ENCODE results near the gene RFPL1. TPM values are rescaled to one million over a fixed set of nuclear protein-coding genes. Genes with fewer than 3 reads are reported as not detected.

Gene RFPL1
- total RNA-seq, 1 experiment from 2014 or later = not detected

DNA sequence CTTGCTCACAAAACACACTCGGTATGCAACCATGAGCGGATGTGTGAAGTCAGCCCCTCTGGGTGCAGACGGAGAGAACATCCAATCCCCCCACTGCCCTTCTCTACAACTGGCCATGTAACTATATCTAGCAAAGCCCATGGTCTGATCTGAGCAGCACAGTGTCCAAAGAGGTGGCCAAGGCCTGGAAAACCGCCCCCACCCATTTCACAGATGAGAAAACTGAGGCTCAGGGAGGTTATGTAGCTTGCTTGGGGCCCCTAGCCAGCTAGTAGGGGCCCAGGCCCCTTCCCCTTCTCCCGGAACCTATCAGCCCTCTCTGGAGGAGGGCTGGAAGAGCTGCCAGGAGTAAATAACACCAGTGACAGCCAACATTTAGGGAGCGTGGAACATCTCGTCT is 26.2 kb downstream of the RFPL1 start:
- DNase-seq = no peak
- no TSS peak for BruUV-seq (replicated peaks)
- H3K4me1 Mint-ChIP-seq (ENCODE audit: low read depth, unreplicated experiment) = no peaks in the 10 kb centered on the region
- CTCF ChIA-PET = no interaction called here
- TF ChIP-seq, protein P1, sequence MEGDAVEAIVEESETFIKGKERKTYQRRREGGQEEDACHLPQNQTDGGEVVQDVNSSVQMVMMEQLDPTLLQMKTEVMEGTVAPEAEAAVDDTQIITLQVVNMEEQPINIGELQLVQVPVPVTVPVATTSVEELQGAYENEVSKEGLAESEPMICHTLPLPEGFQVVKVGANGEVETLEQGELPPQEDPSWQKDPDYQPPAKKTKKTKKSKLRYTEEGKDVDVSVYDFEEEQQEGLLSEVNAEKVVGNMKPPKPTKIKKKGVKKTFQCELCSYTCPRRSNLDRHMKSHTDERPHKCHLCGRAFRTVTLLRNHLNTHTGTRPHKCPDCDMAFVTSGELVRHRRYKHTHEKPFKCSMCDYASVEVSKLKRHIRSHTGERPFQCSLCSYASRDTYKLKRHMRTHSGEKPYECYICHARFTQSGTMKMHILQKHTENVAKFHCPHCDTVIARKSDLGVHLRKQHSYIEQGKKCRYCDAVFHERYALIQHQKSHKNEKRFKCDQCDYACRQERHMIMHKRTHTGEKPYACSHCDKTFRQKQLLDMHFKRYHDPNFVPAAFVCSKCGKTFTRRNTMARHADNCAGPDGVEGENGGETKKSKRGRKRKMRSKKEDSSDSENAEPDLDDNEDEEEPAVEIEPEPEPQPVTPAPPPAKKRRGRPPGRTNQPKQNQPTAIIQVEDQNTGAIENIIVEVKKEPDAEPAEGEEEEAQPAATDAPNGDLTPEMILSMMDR (IDR thresholded peaks at IDR 0.05; ENCODE audit: unreplicated experiment) = no peak
- H3K36me3 Mint-ChIP-seq (ENCODE audit: insufficient read depth, unreplicated experiment) = no peaks in the 10 kb centered on the region
- peaks cover 45% of the 10 kb centered on the region for H3K27me3 Mint-ChIP-seq (ENCODE audit: unreplicated experiment)
- no peaks in the 10 kb centered on the region for H3K9me3 Mint-ChIP-seq (ENCODE audit: low read depth, unreplicated experiment)
- intact Hi-C loops (cut with micrococcal nuclease; ENCODE audit: unreplicated experiment) = no loop called here
- no peak overlapping the region for H3K4me3 Mint-ChIP-seq (ENCODE audit: low read depth, unreplicated experiment)
- no peak overlapping the region for H3K27ac Mint-ChIP-seq (ENCODE audit: unreplicated experiment)

DNA sequence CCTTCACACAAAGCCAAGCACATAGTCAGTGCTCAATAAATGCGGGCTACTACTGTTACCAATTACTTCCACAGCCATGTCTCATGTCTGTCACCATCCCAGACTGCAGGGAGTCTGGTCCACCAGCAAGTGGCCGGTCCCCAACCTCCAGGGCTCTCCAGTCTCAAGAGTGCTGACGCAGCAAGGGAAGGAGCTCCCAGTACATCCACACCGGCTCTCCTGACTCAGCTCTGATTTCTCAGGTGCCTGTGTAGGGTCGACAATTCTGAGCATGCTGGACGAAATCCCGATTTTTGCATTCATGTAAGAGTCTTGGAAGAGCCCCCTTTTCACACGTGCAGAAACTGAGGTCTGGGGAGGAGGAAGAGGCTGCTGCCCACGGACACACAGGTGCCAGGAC is 31.4 kb downstream of the RFPL1 start:
- H3K36me3 Mint-ChIP-seq (ENCODE audit: insufficient read depth, unreplicated experiment) = peaks cover 6% of the 10 kb centered on the region
- TF ChIP-seq, protein P1 (IDR thresholded peaks at IDR 0.05; ENCODE audit: unreplicated experiment) = no peak
- DNase-seq = peak; percentile 18
- H3K4me3 Mint-ChIP-seq (ENCODE audit: low read depth, unreplicated experiment) = peak overlapping the region; percentile 74
- intact Hi-C loops (cut with micrococcal nuclease; ENCODE audit: unreplicated experiment) = no loop called here
- no peaks in the 10 kb centered on the region for H3K4me1 Mint-ChIP-seq (ENCODE audit: low read depth, unreplicated experiment)
- no TSS peak for BruUV-seq (replicated peaks)
- no peak overlapping the region for H3K27ac Mint-ChIP-seq (ENCODE audit: unreplicated experiment)
- H3K9me3 Mint-ChIP-seq (ENCODE audit: low read depth, unreplicated experiment) = no peaks in the 10 kb centered on the region
- H3K27me3 Mint-ChIP-seq (ENCODE audit: unreplicated experiment) = peaks cover 92% of the 10 kb centered on the region
- CTCF ChIA-PET = interaction anchor here (0.6 kb wide), 1 partner anchor 17 kb away, joined by 3 read pairs; no protein-coding TSS in a partner anchor

DNA sequence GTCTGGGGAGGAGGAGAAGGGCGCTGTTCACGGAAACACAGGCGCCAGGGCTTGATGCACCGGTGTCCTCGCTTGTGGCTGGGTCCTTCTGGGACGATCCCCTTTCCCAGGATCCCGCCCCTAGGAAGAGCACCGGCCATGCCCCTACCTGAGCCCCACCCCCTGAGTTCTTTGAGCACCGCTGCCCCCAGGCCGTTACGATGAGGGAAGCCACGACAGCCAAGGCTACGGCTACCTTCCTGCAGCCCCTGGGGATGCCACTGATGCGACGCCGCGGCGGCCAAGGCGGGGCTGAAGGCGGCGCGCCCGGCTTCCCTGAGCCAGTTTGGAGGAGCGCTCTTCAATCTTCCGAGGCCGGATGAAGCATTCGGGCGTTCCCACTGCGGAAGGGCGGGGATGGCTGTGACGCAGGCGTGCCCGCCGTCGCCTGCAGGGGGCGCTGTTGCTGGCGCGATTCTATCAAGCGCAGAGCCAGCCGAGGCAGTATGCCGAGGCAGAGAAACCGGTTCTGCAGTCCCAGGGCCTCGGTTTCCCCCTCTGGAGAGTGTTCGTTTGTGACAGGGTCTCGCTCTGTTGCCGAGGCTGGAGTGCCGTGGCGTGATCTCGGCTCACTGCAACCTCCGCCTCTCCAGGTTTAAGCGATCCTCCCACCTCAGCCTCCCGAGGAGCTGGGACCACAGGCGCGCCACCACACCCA is 31.9 kb downstream of the RFPL1 start:
- Mint-ChIP-seq H3K9me3 (ENCODE audit: low read depth, unreplicated experiment) (no peaks in the 10 kb centered on the region), H3K27me3 (ENCODE audit: unreplicated experiment) (peaks cover 96% of the 10 kb centered on the region), H3K27ac (ENCODE audit: unreplicated experiment) (no peak overlapping the region), H3K4me3 (ENCODE audit: low read depth, unreplicated experiment) (peak overlapping the region; percentile 74), H3K36me3 (ENCODE audit: insufficient read depth, unreplicated experiment) (peaks cover 6% of the 10 kb centered on the region), H3K4me1 (ENCODE audit: low read depth, unreplicated experiment) (no peaks in the 10 kb centered on the region)
- BruUV-seq (replicated peaks) = no TSS peak
- CTCF ChIA-PET = no interaction called here
- intact Hi-C loops (cut with micrococcal nuclease; ENCODE audit: unreplicated experiment) = no loop called here
- TF ChIP-seq, protein P1 (IDR thresholded peaks at IDR 0.05; ENCODE audit: unreplicated experiment) = peak; percentile 97
- DNase-seq = peak; percentile 92

DNA sequence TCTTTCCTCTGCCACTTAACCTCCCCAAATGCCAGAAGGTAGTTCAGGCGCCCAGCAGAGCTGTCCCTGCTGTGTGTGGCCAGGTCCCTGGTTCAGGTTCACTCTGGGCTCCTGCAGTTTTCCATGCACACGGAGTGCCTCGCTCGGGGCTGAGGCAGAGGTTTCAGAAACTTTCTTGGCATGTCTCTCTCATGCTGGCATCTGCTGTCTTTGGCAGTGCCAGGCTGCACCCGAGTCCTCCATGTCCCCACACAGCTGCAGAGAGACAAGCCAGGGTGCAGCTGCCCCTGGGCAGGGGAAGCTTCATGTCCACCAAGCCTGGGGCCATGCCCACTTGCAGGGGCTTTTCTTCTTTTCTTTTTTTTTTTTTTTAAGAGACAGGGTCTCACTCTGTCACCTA is 34.6 kb downstream of the RFPL1 start:
- Mint-ChIP-seq H3K36me3 (ENCODE audit: insufficient read depth, unreplicated experiment) (peaks cover 6% of the 10 kb centered on the region), H3K9me3 (ENCODE audit: low read depth, unreplicated experiment) (no peaks in the 10 kb centered on the region), H3K27ac (ENCODE audit: unreplicated experiment) (no peak overlapping the region), H3K4me1 (ENCODE audit: low read depth, unreplicated experiment) (no peaks in the 10 kb centered on the region), H3K4me3 (ENCODE audit: low read depth, unreplicated experiment) (no peak overlapping the region), H3K27me3 (ENCODE audit: unreplicated experiment) (peaks cover 96% of the 10 kb centered on the region)
- no peak for DNase-seq
- no TSS peak for BruUV-seq (replicated peaks)
- TF ChIP-seq, protein P1 (IDR thresholded peaks at IDR 0.05; ENCODE audit: unreplicated experiment) = no peak
- intact Hi-C loops (cut with micrococcal nuclease; ENCODE audit: unreplicated experiment) = no loop called here
- CTCF ChIA-PET = interaction anchor here (1.4 kb wide), 1 partner anchor 51 kb away, joined by 3 read pairs; no protein-coding TSS in a partner anchor

Measured in Calu3 (cell line).